ENCODE measurements around the gene ST6GAL1. TPM values are rescaled to one million over a fixed set of nuclear protein-coding genes. Genes with fewer than 3 reads are reported as not detected.

ST6GAL1 gene
- total and polyA plus RNA-seq, 2 of the 13 experiments (the other 11 are each of a cell fraction or from before 2014, with no cell fraction given), result 79.9 to 164 TPM

DNA sequence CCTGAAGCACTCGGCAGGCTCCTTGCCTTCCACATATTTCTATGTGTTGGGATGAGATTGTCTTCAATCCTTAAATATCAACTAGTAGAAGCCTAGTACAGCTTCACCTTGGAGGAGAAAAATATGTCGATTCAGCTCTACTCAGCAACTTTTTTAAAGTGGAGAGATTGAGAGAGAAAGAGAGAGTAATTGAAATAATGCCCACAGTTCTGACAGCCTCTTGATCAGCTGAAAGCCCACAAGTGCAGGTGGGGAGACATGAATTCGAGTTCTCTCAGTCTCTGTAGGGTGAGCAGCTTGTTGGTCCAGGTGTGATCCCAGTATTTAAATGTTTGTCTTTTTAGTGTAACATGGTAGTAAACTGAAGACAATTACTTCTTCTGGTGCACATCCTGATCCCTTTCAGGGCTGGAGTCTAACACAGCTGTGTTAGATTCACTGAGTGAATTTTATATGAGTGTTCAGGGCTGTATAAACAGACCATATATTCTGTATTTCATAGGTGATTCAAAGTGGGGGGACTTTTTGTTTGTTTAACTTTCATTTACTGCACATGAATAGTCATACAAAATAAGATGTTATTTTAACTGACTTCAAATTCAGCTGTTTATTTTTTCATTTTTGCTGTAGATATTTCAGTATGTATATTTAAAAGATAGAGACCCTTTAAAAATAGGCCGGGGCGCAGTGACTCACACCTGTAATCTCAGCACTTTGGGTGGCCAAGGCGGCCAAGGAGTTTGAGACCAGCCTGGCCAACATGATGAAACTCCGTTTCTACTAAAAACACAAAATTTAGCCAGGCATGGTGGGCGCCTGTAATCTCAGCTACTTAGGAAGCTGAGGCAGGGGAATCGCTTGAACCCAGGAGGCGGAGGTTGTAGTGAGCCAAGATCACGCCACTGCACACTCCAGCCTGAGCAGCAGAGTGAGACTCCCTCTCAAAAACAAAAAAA lies 64.0 kb downstream of the ST6GAL1 start:
- H3K4me2 ChIP-seq (ENCODE audit: low read depth, low read length), result no peak overlapping the region
- no peak for FAIRE-seq
- in situ Hi-C loops (cut with HindIII; ENCODE audit: extremely low pct_ligation_motif_present, low pct_unique_long_range_greater_than_20kb), result no loop called here

DNA sequence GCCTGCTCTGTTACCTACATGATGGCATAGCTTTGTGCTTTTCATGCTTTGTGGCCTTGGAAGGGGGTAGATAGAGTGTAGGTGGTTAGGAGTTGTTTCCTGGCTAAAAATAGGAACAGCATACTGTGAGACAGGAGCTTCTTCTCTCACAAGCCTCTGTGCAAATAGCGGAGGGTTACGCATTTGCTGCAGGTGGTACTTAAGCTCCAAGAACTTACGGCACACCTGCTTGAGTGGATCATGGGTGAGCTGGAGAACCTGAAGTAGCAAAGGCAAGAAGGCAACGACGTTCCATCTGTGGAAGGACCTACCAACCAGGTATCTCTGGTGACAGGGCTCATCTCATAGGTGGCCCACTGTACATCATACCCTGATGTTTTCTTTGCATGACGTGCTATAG lies 66.0 kb downstream of the ST6GAL1 start:
- no peak for TF ChIP-seq GTF3A (CRISPR knock-in tag; conservative IDR thresholded peaks at IDR 0.05)
- TF ChIP-seq SRSF1 (optimal IDR thresholded peaks at IDR 0.05; ENCODE audit: low read depth, low read length), result no peak
- TF ChIP-seq, protein P1, sequence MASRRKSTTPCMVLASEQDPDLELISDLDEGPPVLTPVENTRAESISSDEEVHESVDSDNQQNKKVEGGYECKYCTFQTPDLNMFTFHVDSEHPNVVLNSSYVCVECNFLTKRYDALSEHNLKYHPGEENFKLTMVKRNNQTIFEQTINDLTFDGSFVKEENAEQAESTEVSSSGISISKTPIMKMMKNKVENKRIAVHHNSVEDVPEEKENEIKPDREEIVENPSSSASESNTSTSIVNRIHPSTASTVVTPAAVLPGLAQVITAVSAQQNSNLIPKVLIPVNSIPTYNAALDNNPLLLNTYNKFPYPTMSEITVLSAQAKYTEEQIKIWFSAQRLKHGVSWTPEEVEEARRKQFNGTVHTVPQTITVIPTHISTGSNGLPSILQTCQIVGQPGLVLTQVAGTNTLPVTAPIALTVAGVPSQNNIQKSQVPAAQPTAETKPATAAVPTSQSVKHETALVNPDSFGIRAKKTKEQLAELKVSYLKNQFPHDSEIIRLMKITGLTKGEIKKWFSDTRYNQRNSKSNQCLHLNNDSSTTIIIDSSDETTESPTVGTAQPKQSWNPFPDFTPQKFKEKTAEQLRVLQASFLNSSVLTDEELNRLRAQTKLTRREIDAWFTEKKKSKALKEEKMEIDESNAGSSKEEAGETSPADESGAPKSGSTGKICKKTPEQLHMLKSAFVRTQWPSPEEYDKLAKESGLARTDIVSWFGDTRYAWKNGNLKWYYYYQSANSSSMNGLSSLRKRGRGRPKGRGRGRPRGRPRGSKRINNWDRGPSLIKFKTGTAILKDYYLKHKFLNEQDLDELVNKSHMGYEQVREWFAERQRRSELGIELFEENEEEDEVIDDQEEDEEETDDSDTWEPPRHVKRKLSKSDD (CRISPR knock-in tag; IDR thresholded peaks at IDR 0.05; ENCODE audit: low read depth), result no peak
- TF ChIP-seq CCDC6 (CRISPR knock-in tag; IDR thresholded peaks at IDR 0.05), result no peak
- TF ChIP-seq, protein P2, sequence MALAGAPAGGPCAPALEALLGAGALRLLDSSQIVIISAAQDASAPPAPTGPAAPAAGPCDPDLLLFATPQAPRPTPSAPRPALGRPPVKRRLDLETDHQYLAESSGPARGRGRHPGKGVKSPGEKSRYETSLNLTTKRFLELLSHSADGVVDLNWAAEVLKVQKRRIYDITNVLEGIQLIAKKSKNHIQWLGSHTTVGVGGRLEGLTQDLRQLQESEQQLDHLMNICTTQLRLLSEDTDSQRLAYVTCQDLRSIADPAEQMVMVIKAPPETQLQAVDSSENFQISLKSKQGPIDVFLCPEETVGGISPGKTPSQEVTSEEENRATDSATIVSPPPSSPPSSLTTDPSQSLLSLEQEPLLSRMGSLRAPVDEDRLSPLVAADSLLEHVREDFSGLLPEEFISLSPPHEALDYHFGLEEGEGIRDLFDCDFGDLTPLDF (CRISPR knock-in tag; IDR thresholded peaks at IDR 0.05), result no peak
- TF ChIP-seq NAIF1 (CRISPR knock-in tag; IDR thresholded peaks at IDR 0.05; ENCODE audit: borderline replicate concordance), result no peak
- TF ChIP-seq ZBTB42 (CRISPR knock-in tag; IDR thresholded peaks at IDR 0.05), result no peak
- no peak for TF ChIP-seq ZNF570 (CRISPR knock-in tag; IDR thresholded peaks at IDR 0.05; ENCODE audit: borderline replicate concordance)
- no peak for TF ChIP-seq PHB2 (IDR thresholded peaks at IDR 0.05; ENCODE audit: partially characterized antibody)
- FAIRE-seq (no peak), ATAC-seq (no peak), DNase-seq (ENCODE audit: low spot score) (no peak)
- Histone ChIP-seq H3K4me3 (replicated peaks in 1 of 3; ENCODE audit: insufficient read depth in 1 of 3, low read depth in 2 of 3, low read length in 3 of 3) (no peak overlapping the region), H3K4me2 (ENCODE audit: low read depth, low read length) (no peak overlapping the region), H2AFZ (ENCODE audit: low read length) (no peak overlapping the region), H3K79me2 (ENCODE audit: insufficient read depth, low read length) (no peaks in the 10 kb centered on the region), H3K36me3 (replicated peaks in 1 of 2; ENCODE audit: control insufficient read depth in 1 of 2, insufficient read depth in 2 of 2, low read length in 2 of 2) (peaks cover 0 to 2% of the 10 kb centered on the region in 2 experiments; a peak in 1 of 5 replicates), H3K27ac (ENCODE audit: extremely low read length, insufficient read depth, low read length) (no peak overlapping the region), H3K27me3 (ENCODE audit: control insufficient read depth in 1 of 2, insufficient read depth in 2 of 2, low read length in 2 of 2) (no peaks in the 10 kb centered on the region), H4K20me1 (ENCODE audit: insufficient read depth, low read length) (no peaks in the 10 kb centered on the region), H3K9me3 (ENCODE audit: low read length) (no peaks in the 10 kb centered on the region), H3K4me1 (ENCODE audit: insufficient read depth, low read length) (peaks cover 11% of the 10 kb centered on the region), H3K9ac (ENCODE audit: insufficient read depth, low read depth, low read length) (no peak overlapping the region)
- intact Hi-C loops (cut with micrococcal nuclease; ENCODE audit: unreplicated experiment) (no loop called here), in situ Hi-C loops (cut with HindIII; ENCODE audit: extremely low pct_ligation_motif_present, low pct_unique_long_range_greater_than_20kb) (no loop called here)
- POLR2A ChIA-PET, result interaction anchor here (1.2 kb wide), 1 partner anchor 43 kb away, joined by 3 read pairs; no protein-coding TSS in a partner anchor
- WGBS (ENCODE audit: low lambda C conversion rate), result 92% methylated on average over 4 of the region's 6 CpGs
- CTCF ChIA-PET (ENCODE audit: low intra/inter-chr PET ratio, low total read pairs), result no interaction called here
- no TSS peak for BruUV-seq (replicated peaks)

More for the DNA sequence above, 64.0 kb downstream of the ST6GAL1 start:
- H3K27me3 ChIP-seq (ENCODE audit: control insufficient read depth in 1 of 2, insufficient read depth in 2 of 2, low read length in 2 of 2), result no peaks in the 10 kb centered on the region
- ChIA-PET POLR2A (no interaction called here), CTCF (ENCODE audit: low intra/inter-chr PET ratio, low total read pairs) (no interaction called here)
- no peak overlapping the region for H2AFZ ChIP-seq (ENCODE audit: low read length)
- peaks cover 20% of the 10 kb centered on the region for H3K4me1 ChIP-seq (ENCODE audit: insufficient read depth, low read length)
- H4K20me1 ChIP-seq (ENCODE audit: insufficient read depth, low read length), result no peaks in the 10 kb centered on the region
- BruUV-seq (replicated peaks), result no TSS peak
- ATAC-seq (no peak), DNase-seq (ENCODE audit: low spot score) (no peak)
- H3K36me3 ChIP-seq (replicated peaks in 1 of 2; ENCODE audit: control insufficient read depth in 1 of 2, insufficient read depth in 2 of 2, low read length in 2 of 2), result no peaks in the 10 kb centered on the region
- H3K79me2 ChIP-seq (ENCODE audit: insufficient read depth, low read length), result no peaks in the 10 kb centered on the region
- H3K9ac ChIP-seq (ENCODE audit: insufficient read depth, low read depth, low read length), result no peak overlapping the region
- peak; percentile 60 to 67 for TF ChIP-seq MAFK (conservative IDR thresholded peaks at IDR 0.05 in 1 of 2, IDR thresholded peaks at IDR 0.05 in 1 of 2; ENCODE audit: low read length in 2 of 2)
- no peak for TF ChIP-seq ZNF737 (CRISPR knock-in tag; IDR thresholded peaks at IDR 0.05; ENCODE audit: borderline replicate concordance)
- TF ChIP-seq MAFF (IDR thresholded peaks at IDR 0.05; ENCODE audit: low read depth, low read length), result peak; percentile 59; the same call in 1 of the 2 replicates
- intact Hi-C loops (cut with micrococcal nuclease; ENCODE audit: unreplicated experiment), result no loop called here
- no peaks in the 10 kb centered on the region for H3K9me3 ChIP-seq (ENCODE audit: low read length)
- no peak overlapping the region for H3K27ac ChIP-seq (ENCODE audit: extremely low read length, insufficient read depth, low read length)
- 93% methylated on average over 11 of the region's 11 CpGs for WGBS (ENCODE audit: low lambda C conversion rate)
- H3K4me3 ChIP-seq (replicated peaks in 1 of 3; ENCODE audit: insufficient read depth in 1 of 3, low read depth in 2 of 3, low read length in 3 of 3), result no peak overlapping the region

Data from HepG2 (cell line).